Spleen (tissue), 11 donors: ENCODE results near the gene RAB6A. TPM values are rescaled to one million over a fixed set of nuclear protein-coding genes. Genes with fewer than 3 reads are reported as not detected.
"Not testable (repeated sequence)": the region's sequence is repeated elsewhere in the genome, so short reads cannot be mapped to it uniquely, and the experiment has no call there.

Source experiments
- DNase-seq: peaks from one replicate; pipeline ENCODE4 v3.0.0-alpha.2; 2020
- H3K27ac ChIP-seq, 8 donors: fragments of 200-600 bp; sonication (generic) in 7 of 8; 1 replicate in 4 of 8; 2 replicates in 4 of 8; pipeline versions ENCODE4 v1.5.0 to v1.8.0; 2016 to 2021; ENCODE audit warnings: inconsistent platforms in 4 of 8, mild to moderate bottlenecking in 4 of 8, moderate library complexity in 1 of 8
- H3K27me3 ChIP-seq, 7 donors: fragments of 200-600 bp; sonication (generic) in 6 of 7; replicated peaks in 1 of 7; 1 replicate in 4 of 7; 2 replicates in 3 of 7; pipeline versions ENCODE4 v1.5.0 to v1.8.0; 2016 to 2021; ENCODE audit warnings: inconsistent platforms in 3 of 7, mild to moderate bottlenecking in 1 of 7
- H3K36me3 ChIP-seq, 6 donors: fragments of 200-600 bp; sonication (generic) in 5 of 6; 1 replicate in 4 of 6; 2 replicates in 2 of 6; pipeline versions ENCODE4 v1.5.0 to v1.8.0; 2016 to 2021; ENCODE audit warnings: inconsistent platforms in 2 of 6
- H3K4me1 ChIP-seq, 6 donors: fragments of 200-600 bp; sonication (generic) in 5 of 6; 1 replicate in 3 of 6; 2 replicates in 3 of 6; pipeline versions ENCODE4 v1.5.0 to v1.8.0; 2016 to 2021; ENCODE audit warnings: inconsistent platforms in 3 of 6
- H3K4me3 ChIP-seq, 8 donors: fragments of 200-600 bp; sonication (generic) in 7 of 8; 1 replicate in 4 of 8; 2 replicates in 4 of 8; pipeline versions ENCODE4 v1.5.0 to v1.8.0; 2016 to 2021; ENCODE audit warnings: inconsistent platforms in 4 of 8, mild to moderate bottlenecking in 4 of 8, moderate library complexity in 2 of 8
- H3K9me3 ChIP-seq, 8 donors: fragments of 200-600 bp; sonication (generic) in 7 of 8; 1 replicate in 4 of 8; 2 replicates in 4 of 8; pipeline versions ENCODE4 v1.5.0 to v1.8.0; 2016 to 2021; ENCODE audit warnings: inconsistent platforms in 4 of 8
- POLR2A ChIP-seq, 3 donors: fragments of 450-650 bp; IDR thresholded peaks; one replicate each; pipeline ENCODE4 v1.5.1; 2017; ENCODE audit warnings: antibody characterized with exemption in 3 of 3, mild to moderate bottlenecking in 1 of 3
- POLR2AphosphoS5 ChIP-seq, 3 donors: sonication (generic); formaldehyde crosslinking; IDR thresholded peaks; one replicate each; pipeline ENCODE4 v1.5.1; 2017; ENCODE audit warnings: antibody characterized with exemption in 3 of 3
- WGBS, 5 donors: extraction: QIAGEN DNeasy Blood & Tissue Kit in 3 of 5; methylation state at CpG; one replicate each; pipeline versions ENCODE4 v1.1.5 to v1.1.7; 2013 to 2018; 5-methylcytosine and 5-hydroxymethylcytosine counted together
- intact Hi-C: fragments of 100-400 bp; cut with DNase I; formaldehyde crosslinking; loops from one replicate; pipeline ENCODE4 v1.15.0; 2023; ENCODE audit warnings: low total_unique reads
- polyA plus RNA-seq, 3 donors: library from polyadenylated mRNA; stranded (reverse); fragments of 200-250 nt; gene quantifications; one replicate each; pipeline ENCODE4 v1.2.1, GENCODE V29; 2013
- total RNA-seq, 7 donors: library from RNA; depleted of rRNA in 3 of 7; stranded (reverse); fragments of >200 nt in 3 of 7; fragmentation: NEBNext Ultra II Directional in 4 of 7; extraction: Animal tissue kit (Norgen Biotek cat#: 25700) in 4 of 7; gene quantifications; one replicate each; pipeline versions ENCODE4 v1.1.0 to v1.2.1, GENCODE V29; 2016 to 2021
- TF ChIP-seq, protein P1 (sequence below), 11 experiments: fragments of 200-600 bp in 7 of 11; fragments of 450-650 bp in 4 of 11; sonication (generic) in 4 of 11; IDR thresholded peaks in 8 of 11; conservative IDR thresholded peaks in 3 of 11; 1 replicate in 7 of 11; 2 replicates in 4 of 11; pipeline versions ENCODE4 v1.4.0 to v1.8.0; 2016 to 2021; ENCODE audit warnings: antibody characterized with exemption in 11 of 11, inconsistent platforms in 4 of 11, mild to moderate bottlenecking in 1 of 11
- donor health status: healthy with polysubstance abuse.
- donor health status: DM: no; HTN: no; CAD: no; lungs with moderate emphysema.
- donor health status: DM: no; HTN: no; CAD: no.
- donor health status: Bipolar disorder and iron deficiency.
- donor health status: healthy.
- donor health status: DM: no; HTN: no; CAD: no.
- donor health status: DM: yes; HTN: yes; CAD: no.

RAB6A gene
- total and polyA plus RNA-seq, 10 donors = 25.7 to 144 (median 97.4) TPM

DNA sequence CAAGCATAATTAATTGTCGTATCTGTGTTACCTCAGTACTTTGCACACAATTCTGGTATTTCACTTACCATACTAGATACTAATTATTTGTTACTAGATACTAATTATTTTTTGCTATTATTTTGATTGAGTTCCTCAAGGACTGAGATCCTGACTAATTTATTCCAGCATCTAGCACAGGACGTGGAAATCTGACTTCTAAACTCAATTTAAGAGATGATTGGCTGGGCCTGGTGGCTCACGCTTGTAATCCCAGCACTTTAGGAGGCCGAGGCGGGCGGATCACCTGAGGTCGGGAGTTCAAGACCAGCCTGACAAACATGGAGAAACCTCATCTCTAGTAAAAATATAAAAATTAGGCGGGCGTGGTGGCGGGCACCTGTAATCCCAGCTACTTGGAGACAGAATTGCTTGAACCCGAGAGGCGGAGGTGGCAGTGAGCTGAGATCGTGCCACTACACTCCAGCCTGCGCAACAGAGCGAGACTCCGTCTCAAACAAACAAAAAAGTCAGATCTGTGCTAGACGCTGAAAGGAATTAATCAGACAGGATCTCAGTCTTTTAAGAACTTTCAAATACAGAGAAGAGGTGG lies 26.3 kb upstream of the RAB6A start:
- H3K4me3 ChIP-seq = peak overlapping the region in 7 of 8 donors; percentile 71 to 87 (median 81)
- WGBS, 5 donors = 59 to 79% (median 77%) methylated on average over 17 of the region's 17 CpGs
- no peak for DNase-seq

DNA sequence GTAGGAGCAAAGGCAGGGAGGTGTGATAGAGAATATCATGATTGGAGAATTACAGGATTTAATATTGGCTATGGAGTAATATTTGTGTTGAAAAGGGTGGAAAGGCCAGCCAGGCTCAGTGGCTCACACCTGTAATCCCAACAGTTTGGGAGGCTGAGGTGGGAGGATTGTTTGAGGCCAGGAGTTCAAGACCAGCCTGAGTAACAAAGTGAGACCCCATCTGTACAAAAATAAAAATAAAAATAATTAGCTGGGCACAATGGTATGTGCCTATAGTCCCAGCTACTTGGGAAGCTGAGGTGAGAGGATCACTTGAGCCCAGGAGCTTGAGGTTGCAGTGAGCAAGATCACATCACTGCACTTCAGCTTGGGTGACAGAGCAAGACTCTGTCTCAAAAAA lies 24.6 kb upstream of the RAB6A start:
- DNase-seq, H3K9me3 ChIP-seq, H3K27me3 ChIP-seq, intact Hi-C loops, H3K27ac ChIP-seq, H3K4me3 ChIP-seq, H3K36me3 ChIP-seq: not testable (repeated sequence)
- peaks cover 6 to 28% (median 24%) of the 10 kb centered on the region in 6 donors for H3K4me1 ChIP-seq

More for the DNA sequence above, 26.3 kb upstream of the RAB6A start:
- Histone ChIP-seq H3K27ac (peak overlapping the region; percentile 49 to 93 (median 89)), H3K36me3 (peaks cover 0 to 7% (median 0%) of the 10 kb centered on the region in 6 donors), H3K4me1 (peaks cover 6 to 28% (median 24%) of the 10 kb centered on the region in 6 donors), H3K27me3 (no peaks in the 10 kb centered on the region), H3K9me3 (no peaks in the 10 kb centered on the region)
- TF ChIP-seq, protein P1, sequence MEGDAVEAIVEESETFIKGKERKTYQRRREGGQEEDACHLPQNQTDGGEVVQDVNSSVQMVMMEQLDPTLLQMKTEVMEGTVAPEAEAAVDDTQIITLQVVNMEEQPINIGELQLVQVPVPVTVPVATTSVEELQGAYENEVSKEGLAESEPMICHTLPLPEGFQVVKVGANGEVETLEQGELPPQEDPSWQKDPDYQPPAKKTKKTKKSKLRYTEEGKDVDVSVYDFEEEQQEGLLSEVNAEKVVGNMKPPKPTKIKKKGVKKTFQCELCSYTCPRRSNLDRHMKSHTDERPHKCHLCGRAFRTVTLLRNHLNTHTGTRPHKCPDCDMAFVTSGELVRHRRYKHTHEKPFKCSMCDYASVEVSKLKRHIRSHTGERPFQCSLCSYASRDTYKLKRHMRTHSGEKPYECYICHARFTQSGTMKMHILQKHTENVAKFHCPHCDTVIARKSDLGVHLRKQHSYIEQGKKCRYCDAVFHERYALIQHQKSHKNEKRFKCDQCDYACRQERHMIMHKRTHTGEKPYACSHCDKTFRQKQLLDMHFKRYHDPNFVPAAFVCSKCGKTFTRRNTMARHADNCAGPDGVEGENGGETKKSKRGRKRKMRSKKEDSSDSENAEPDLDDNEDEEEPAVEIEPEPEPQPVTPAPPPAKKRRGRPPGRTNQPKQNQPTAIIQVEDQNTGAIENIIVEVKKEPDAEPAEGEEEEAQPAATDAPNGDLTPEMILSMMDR (IDR thresholded peaks at IDR 0.05 in 8 of 11, conservative IDR thresholded peaks at IDR 0.05 in 3 of 11) = no peak
- no peak for TF ChIP-seq POLR2AphosphoS5 (IDR thresholded peaks at IDR 0.05)
- intact Hi-C loops = no loop called here

DNA sequence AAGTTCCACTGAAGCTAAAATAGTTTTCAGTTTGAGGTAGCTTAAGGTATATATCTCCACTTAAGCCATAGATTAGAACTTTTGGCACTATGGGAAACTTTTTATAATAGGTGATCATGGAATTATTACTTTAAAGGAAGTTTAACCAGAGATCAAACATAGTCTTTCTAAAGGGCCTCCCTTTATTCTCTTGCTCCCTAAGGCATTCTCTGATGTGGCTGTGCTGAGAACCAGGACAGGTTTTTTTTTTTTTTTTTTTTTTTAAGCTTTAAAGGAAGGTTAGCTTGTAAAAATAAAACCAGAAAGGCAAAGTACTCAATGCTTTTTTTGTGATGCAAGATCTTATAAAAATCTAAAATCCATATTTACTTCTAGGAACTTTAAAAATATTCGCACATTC lies 23.9 kb upstream of the RAB6A start:
- intact Hi-C loops = no loop called here

DNA sequence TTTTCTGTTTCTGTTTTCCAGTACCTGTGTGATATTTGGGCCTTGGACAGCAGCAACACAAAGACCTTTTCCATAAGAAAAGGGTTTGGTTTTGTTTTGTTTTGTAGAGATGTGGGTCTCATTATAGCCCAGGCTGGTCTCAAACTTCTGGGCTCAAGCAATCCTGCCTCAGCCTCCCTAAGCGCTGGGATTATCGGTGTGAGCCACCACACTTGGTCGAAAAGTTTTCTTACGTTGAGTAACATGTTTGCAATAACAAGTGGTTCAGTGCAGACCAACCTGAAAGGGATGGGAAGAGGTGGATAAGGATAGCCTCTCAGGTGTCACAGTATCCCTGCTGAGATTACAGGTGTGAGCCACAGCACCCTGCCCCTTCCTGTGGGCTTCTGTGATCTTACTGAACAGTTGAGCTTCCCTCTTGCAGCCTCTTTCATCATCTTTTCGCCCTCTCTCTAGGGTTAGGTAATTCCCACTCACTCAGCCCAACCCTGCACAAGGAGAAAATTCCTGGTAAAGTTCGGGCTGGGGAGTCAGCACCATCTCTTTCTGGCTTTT lies 23.3 kb upstream of the RAB6A start:
- 77 to 91% (median 81%) methylated on average over 6 of the region's 6 CpGs for WGBS, 5 donors

More for the DNA sequence above, 23.9 kb upstream of the RAB6A start:
- H3K36me3 ChIP-seq = no peaks in the 10 kb centered on the region
- no peaks in the 10 kb centered on the region for H3K9me3 ChIP-seq
- H3K4me3 ChIP-seq = no peak overlapping the region
- no peak for TF ChIP-seq POLR2AphosphoS5 (IDR thresholded peaks at IDR 0.05)
- no peak for TF ChIP-seq POLR2A (IDR thresholded peaks at IDR 0.05)
- TF ChIP-seq, protein P1 (IDR thresholded peaks at IDR 0.05 in 8 of 11, conservative IDR thresholded peaks at IDR 0.05 in 3 of 11) = no peak
- no peak overlapping the region for H3K27ac ChIP-seq
- H3K4me1 ChIP-seq = peaks cover 6 to 34% (median 28%) of the 10 kb centered on the region in 6 donors
- no peak for DNase-seq
- no peaks in the 10 kb centered on the region for H3K27me3 ChIP-seq
- WGBS, 5 donors = 92 to 100% (median 93%) methylated on average over 1 of the region's 1 CpG

More for the DNA sequence above, 23.3 kb upstream of the RAB6A start:
- no peak for DNase-seq
- H3K27me3 ChIP-seq = no peaks in the 10 kb centered on the region
- intact Hi-C loops = no loop called here
- H3K27ac ChIP-seq = no peak overlapping the region
- no peak overlapping the region for H3K4me3 ChIP-seq
- no peaks in the 10 kb centered on the region for H3K9me3 ChIP-seq
- TF ChIP-seq, protein P1 (IDR thresholded peaks at IDR 0.05 in 8 of 11, conservative IDR thresholded peaks at IDR 0.05 in 3 of 11) = no peak
- no peak for TF ChIP-seq POLR2A (IDR thresholded peaks at IDR 0.05)
- TF ChIP-seq POLR2AphosphoS5 (IDR thresholded peaks at IDR 0.05) = no peak
- no peaks in the 10 kb centered on the region for H3K36me3 ChIP-seq
- peaks cover 6 to 31% (median 23%) of the 10 kb centered on the region in 6 donors for H3K4me1 ChIP-seq
